Measurements from ENCODE around the gene MTHFD2L. TPM values are rescaled to one million over a fixed set of nuclear protein-coding genes. Genes with fewer than 3 reads are reported as not detected.

MTHFD2L gene
- total and polyA plus RNA-seq, 9 of the 15 experiments (the other 6 are each of a cell fraction or from before 2014, with no cell fraction given) = 10.0 to 39.0 (median 26.0) TPM

DNA sequence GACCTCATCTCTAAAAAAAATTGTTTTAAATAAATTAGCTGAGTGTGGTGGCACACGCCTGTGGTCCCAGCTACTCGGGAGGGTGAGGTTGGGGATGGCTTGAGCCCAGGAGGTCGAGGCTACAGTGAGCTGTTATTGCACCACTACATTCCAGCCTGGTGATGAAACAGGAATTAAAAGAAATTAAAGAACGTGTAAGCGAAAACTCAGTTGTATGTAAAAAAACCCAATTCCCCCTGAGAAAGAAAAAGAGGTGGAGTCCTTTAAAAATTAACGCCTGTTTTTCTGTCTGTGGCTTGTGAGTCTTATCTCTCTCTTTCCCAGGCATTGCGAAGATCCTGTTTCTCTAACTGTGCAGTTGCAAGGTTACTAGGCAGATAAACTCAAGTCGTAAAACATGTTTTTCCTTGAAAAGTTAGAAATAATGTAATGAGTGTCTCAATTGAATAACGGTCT lies 172.4 kb downstream of the MTHFD2L start (continued):
- TF ChIP-seq, protein P1, sequence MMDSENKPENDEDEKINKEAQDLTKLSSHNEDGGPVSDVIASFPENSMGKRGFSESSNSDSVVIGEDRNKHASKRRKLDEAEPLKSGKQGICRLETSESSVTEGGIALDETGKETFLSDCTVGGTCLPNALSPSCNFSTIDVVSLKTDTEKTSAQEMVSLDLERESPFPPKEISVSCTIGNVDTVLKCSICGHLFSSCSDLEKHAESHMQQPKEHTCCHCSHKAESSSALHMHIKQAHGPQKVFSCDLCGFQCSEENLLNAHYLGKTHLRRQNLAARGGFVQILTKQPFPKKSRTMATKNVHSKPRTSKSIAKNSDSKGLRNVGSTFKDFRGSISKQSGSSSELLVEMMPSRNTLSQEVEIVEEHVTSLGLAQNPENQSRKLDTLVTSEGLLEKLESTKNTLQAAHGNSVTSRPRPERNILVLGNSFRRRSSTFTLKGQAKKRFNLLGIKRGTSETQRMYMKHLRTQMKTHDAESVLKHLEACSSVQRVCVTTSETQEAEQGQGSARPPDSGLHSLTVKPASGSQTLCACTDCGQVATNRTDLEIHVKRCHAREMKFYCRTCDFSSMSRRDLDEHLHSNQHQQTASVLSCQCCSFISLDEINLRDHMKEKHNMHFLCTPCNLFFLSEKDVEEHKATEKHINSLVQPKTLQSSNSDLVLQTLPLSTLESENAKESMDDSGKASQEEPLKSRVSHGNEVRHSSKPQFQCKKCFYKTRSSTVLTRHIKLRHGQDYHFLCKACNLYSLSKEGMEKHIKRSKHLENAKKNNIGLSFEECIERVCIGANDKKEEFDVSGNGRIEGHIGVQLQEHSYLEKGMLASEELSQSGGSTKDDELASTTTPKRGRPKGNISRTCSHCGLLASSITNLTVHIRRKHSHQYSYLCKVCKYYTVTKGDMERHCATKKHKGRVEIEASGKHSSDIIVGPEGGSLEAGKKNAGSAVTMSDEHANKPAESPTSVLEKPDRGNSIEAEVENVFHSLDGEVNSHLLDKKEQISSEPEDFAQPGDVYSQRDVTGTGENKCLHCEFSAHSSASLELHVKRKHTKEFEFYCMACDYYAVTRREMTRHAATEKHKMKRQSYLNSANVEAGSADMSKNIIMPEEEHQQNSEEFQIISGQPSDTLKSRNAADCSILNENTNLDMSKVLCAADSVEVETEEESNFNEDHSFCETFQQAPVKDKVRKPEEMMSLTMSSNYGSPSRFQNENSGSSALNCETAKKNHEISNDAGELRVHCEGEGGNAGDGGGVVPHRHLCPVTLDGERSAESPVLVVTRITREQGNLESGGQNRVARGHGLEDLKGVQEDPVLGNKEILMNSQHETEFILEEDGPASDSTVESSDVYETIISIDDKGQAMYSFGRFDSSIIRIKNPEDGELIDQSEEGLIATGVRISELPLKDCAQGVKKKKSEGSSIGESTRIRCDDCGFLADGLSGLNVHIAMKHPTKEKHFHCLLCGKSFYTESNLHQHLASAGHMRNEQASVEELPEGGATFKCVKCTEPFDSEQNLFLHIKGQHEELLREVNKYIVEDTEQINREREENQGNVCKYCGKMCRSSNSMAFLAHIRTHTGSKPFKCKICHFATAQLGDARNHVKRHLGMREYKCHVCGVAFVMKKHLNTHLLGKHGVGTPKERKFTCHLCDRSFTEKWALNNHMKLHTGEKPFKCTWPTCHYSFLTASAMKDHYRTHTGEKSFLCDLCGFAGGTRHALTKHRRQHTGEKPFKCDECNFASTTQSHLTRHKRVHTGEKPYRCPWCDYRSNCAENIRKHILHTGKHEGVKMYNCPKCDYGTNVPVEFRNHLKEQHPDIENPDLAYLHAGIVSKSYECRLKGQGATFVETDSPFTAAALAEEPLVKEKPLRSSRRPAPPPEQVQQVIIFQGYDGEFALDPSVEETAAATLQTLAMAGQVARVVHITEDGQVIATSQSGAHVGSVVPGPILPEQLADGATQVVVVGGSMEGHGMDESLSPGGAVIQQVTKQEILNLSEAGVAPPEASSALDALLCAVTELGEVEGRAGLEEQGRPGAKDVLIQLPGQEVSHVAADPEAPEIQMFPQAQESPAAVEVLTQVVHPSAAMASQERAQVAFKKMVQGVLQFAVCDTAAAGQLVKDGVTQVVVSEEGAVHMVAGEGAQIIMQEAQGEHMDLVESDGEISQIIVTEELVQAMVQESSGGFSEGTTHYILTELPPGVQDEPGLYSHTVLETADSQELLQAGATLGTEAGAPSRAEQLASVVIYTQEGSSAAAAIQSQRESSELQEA (IDR thresholded peaks at IDR 0.05; ENCODE audit: low read depth) = no peak
- TF ChIP-seq SREBF1 (IDR thresholded peaks at IDR 0.05; ENCODE audit: borderline replicate concordance, low read depth, low read length) (no peak), ZNF584 (CRISPR knock-in tag; IDR thresholded peaks at IDR 0.05; ENCODE audit: low read depth) (0 out of 2 replicates have a peak, but pooled peaks have one; percentile 61), FOXJ3 (CRISPR knock-in tag; IDR thresholded peaks at IDR 0.05) (no peak), ZBTB17 (CRISPR knock-in tag; IDR thresholded peaks at IDR 0.05) (no peak), EP300 (IDR thresholded peaks at IDR 0.05; ENCODE audit: low read length) (peak; percentile 88), LEF1 (IDR thresholded peaks at IDR 0.05) (no peak), YY1 (IDR thresholded peaks at IDR 0.05; ENCODE audit: borderline replicate concordance in 1 of 3, control insufficient read depth in 1 of 3, extremely low read depth in 1 of 3, insufficient read depth in 3 of 3, insufficient read length in 1 of 3, insufficient replicate concordance in 2 of 3, low read depth in 1 of 3, low read length in 2 of 3) (no peak), ZNF24 (IDR thresholded peaks at IDR 0.05) (no peak), BCL6 (CRISPR knock-in tag; IDR thresholded peaks at IDR 0.05) (no peak), RHOXF2B (CRISPR knock-in tag; conservative IDR thresholded peaks at IDR 0.05) (no peak), SUPT5H (IDR thresholded peaks at IDR 0.05) (no peak), ZNF445 (CRISPR knock-in tag; IDR thresholded peaks at IDR 0.05; ENCODE audit: low read depth) (no peak), ZNF133 (CRISPR knock-in tag; IDR thresholded peaks at IDR 0.05) (no peak), KDM4B (IDR thresholded peaks at IDR 0.05; ENCODE audit: borderline replicate concordance in 2 of 2, low read depth in 1 of 2) (no peak)
- TF ChIP-seq, protein P2, sequence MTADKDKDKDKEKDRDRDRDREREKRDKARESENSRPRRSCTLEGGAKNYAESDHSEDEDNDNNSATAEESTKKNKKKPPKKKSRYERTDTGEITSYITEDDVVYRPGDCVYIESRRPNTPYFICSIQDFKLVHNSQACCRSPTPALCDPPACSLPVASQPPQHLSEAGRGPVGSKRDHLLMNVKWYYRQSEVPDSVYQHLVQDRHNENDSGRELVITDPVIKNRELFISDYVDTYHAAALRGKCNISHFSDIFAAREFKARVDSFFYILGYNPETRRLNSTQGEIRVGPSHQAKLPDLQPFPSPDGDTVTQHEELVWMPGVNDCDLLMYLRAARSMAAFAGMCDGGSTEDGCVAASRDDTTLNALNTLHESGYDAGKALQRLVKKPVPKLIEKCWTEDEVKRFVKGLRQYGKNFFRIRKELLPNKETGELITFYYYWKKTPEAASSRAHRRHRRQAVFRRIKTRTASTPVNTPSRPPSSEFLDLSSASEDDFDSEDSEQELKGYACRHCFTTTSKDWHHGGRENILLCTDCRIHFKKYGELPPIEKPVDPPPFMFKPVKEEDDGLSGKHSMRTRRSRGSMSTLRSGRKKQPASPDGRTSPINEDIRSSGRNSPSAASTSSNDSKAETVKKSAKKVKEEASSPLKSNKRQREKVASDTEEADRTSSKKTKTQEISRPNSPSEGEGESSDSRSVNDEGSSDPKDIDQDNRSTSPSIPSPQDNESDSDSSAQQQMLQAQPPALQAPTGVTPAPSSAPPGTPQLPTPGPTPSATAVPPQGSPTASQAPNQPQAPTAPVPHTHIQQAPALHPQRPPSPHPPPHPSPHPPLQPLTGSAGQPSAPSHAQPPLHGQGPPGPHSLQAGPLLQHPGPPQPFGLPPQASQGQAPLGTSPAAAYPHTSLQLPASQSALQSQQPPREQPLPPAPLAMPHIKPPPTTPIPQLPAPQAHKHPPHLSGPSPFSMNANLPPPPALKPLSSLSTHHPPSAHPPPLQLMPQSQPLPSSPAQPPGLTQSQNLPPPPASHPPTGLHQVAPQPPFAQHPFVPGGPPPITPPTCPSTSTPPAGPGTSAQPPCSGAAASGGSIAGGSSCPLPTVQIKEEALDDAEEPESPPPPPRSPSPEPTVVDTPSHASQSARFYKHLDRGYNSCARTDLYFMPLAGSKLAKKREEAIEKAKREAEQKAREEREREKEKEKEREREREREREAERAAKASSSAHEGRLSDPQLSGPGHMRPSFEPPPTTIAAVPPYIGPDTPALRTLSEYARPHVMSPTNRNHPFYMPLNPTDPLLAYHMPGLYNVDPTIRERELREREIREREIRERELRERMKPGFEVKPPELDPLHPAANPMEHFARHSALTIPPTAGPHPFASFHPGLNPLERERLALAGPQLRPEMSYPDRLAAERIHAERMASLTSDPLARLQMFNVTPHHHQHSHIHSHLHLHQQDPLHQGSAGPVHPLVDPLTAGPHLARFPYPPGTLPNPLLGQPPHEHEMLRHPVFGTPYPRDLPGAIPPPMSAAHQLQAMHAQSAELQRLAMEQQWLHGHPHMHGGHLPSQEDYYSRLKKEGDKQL (CRISPR knock-in tag; IDR thresholded peaks at IDR 0.05; ENCODE audit: borderline replicate concordance) = no peak

Measured in K562 (cell line).